H9 (cell line): ENCODE measurements around the gene RASSF3. TPM values are rescaled to one million over a fixed set of nuclear protein-coding genes. Genes with fewer than 3 reads are reported as not detected.
A peak's percentile ranks its signal among the peaks of the same experiment; 100 is the strongest.

Experiments used
- DNase-seq: peaks from one replicate; pipeline ENCODE4 v3.0.0-alpha.2; 2017
- H2AFZ ChIP-seq: one replicate; pipeline ENCODE4 v1.6.1; 2013; ENCODE audit warnings: mild to moderate bottlenecking, low read length, control low read depth, moderate library complexity
- H2AK5ac ChIP-seq: 2 replicates; pipeline ENCODE4 v1.6.1; 2013; ENCODE audit warnings: low read length, control low read depth, mixed read lengths; ENCODE audit not compliant: insufficient read length
- H2BK120ac ChIP-seq: one replicate; pipeline ENCODE4 v1.6.1; 2013; ENCODE audit warnings: low read depth, mild to moderate bottlenecking, low read length, control low read depth, inconsistent platforms; ENCODE audit not compliant: poor library complexity, severe bottlenecking
- H2BK12ac ChIP-seq: 2 replicates; pipeline ENCODE4 v1.6.1; 2013; ENCODE audit warnings: low read length, control low read depth, mixed read lengths, low read depth; ENCODE audit not compliant: insufficient read length
- H2BK15ac ChIP-seq: 2 replicates; pipeline ENCODE4 v1.6.1; 2013; ENCODE audit warnings: low read depth, low read length, control low read depth
- H2BK20ac ChIP-seq: one replicate; pipeline ENCODE4 v1.6.1; 2013; ENCODE audit warnings: low read depth, mild to moderate bottlenecking, low read length, control low read depth, inconsistent platforms; ENCODE audit not compliant: poor library complexity, severe bottlenecking
- H2BK5ac ChIP-seq: 2 replicates; pipeline ENCODE4 v1.6.1; 2013; ENCODE audit warnings: low read length, control low read depth, mixed read lengths; ENCODE audit not compliant: insufficient read length
- H3K14ac ChIP-seq: 2 replicates; pipeline ENCODE4 v1.6.1; 2013; ENCODE audit warnings: low read length, control low read depth; ENCODE audit not compliant: insufficient read depth
- H3K18ac ChIP-seq: 2 replicates; pipeline ENCODE4 v1.6.1; 2013; ENCODE audit warnings: low read depth, mild to moderate bottlenecking, mixed read lengths, low read length, control low read depth; ENCODE audit not compliant: insufficient read length
- H3K23ac ChIP-seq: 2 replicates; pipeline ENCODE4 v1.6.1; 2013; ENCODE audit warnings: low read length, control low read depth, mixed read lengths, low read depth; ENCODE audit not compliant: insufficient read length
- H3K23me2 ChIP-seq: 2 replicates; pipeline ENCODE4 v1.6.1; 2013; ENCODE audit warnings: low read depth, mild to moderate bottlenecking, mixed read lengths, low read length, control low read depth; ENCODE audit not compliant: insufficient read length, poor library complexity, severe bottlenecking
- H3K27ac ChIP-seq: 2 replicates; pipeline ENCODE4 v1.5.1; 2013; ENCODE audit warnings: low read length, control low read depth, mixed read lengths, low read depth; ENCODE audit not compliant: insufficient read length
- H3K27me3 ChIP-seq: 2 replicates; pipeline ENCODE4 v1.6.1; 2013; ENCODE audit warnings: low read length, control low read depth, inconsistent platforms; ENCODE audit not compliant: insufficient read depth
- H3K4ac ChIP-seq: 2 replicates; pipeline ENCODE4 v1.6.1; 2013; ENCODE audit warnings: low read depth, mild to moderate bottlenecking, control low read depth, inconsistent platforms, low read length, moderate library complexity
- H3K4me1 ChIP-seq: 2 replicates; pipeline ENCODE4 v1.6.1; 2013; ENCODE audit warnings: low read length, control low read depth, inconsistent platforms; ENCODE audit not compliant: insufficient read depth
- H3K4me2 ChIP-seq: 2 replicates; pipeline ENCODE4 v1.6.1; 2013; ENCODE audit warnings: low read length, control low read depth, mixed read lengths; ENCODE audit not compliant: insufficient read length, insufficient read depth
- H3K56ac ChIP-seq: 2 replicates; pipeline ENCODE4 v1.6.1; 2013; ENCODE audit warnings: low read depth, mild to moderate bottlenecking, mixed read lengths, low read length, control low read depth; ENCODE audit not compliant: insufficient read length
- H3K79me1 ChIP-seq: 2 replicates; pipeline ENCODE4 v1.6.1; 2013; ENCODE audit warnings: low read depth, mild to moderate bottlenecking, moderate library complexity, low read length, control low read depth, inconsistent platforms; ENCODE audit not compliant: insufficient read depth, poor library complexity, severe bottlenecking
- H3K79me2 ChIP-seq: 2 replicates; pipeline ENCODE4 v1.6.1; 2013; ENCODE audit warnings: low read length, control low read depth, inconsistent platforms; ENCODE audit not compliant: insufficient read depth
- H3K9ac ChIP-seq: 2 replicates; pipeline ENCODE4 v1.6.1; 2013; ENCODE audit warnings: low read length, control low read depth, mixed read lengths; ENCODE audit not compliant: insufficient read length; ENCODE audit errors: extremely low read depth
- H3K9me3 ChIP-seq: one replicate; pipeline ENCODE4 v1.6.1; 2013; ENCODE audit warnings: low read depth, low read length, inconsistent platforms; ENCODE audit not compliant: control insufficient read depth
- H3T11ph ChIP-seq: one replicate; pipeline ENCODE4 v1.6.1; 2013; ENCODE audit warnings: mild to moderate bottlenecking, low read length, control low read depth, inconsistent platforms
- H4K20me1 ChIP-seq: one replicate; pipeline ENCODE4 v1.6.1; 2013; ENCODE audit not compliant: control insufficient read depth, insufficient read length, insufficient read depth
- H4K5ac ChIP-seq: 2 replicates; pipeline ENCODE4 v1.6.1; 2013; ENCODE audit warnings: low read depth, mild to moderate bottlenecking, mixed read lengths, low read length, control low read depth; ENCODE audit not compliant: insufficient read length
- H4K8ac ChIP-seq: replicated peaks from 2 replicates; pipeline ENCODE4 v1.6.1; 2013; ENCODE audit warnings: low read length, control low read depth, mixed read lengths, low read depth; ENCODE audit not compliant: insufficient read length
- H4K91ac ChIP-seq: 2 replicates; pipeline ENCODE4 v1.6.1; 2013; ENCODE audit warnings: low read depth, mild to moderate bottlenecking, moderate library complexity, mixed read lengths, low read length, control low read depth; ENCODE audit not compliant: insufficient read length
- H3K27ac Mint-ChIP-seq, 3 experiments: 2 replicates in 2 of 3; 3 replicates in 1 of 3; pipeline ENCODE4 v1.8.0; 2020 to 2021; ENCODE audit warnings: mixed read lengths in 3 of 3, mild to moderate bottlenecking in 1 of 3, moderate library complexity in 1 of 3
- H3K27me3 Mint-ChIP-seq: 2 replicates; pipeline ENCODE4 v1.8.0; 2021; ENCODE audit warnings: low read depth, mild to moderate bottlenecking, moderate library complexity, mixed read lengths
- H3K36me3 Mint-ChIP-seq, 3 experiments: 2 replicates in 2 of 3; 3 replicates in 1 of 3; pipeline ENCODE4 v1.8.0; 2020 to 2021; ENCODE audit warnings: low read depth in 3 of 3, mixed read lengths in 3 of 3; ENCODE audit not compliant: insufficient read depth in 1 of 3
- H3K4me1 Mint-ChIP-seq, 2 experiments: 2 replicates each; pipeline ENCODE4 v1.8.0; 2020; ENCODE audit warnings: mixed read lengths in 2 of 2
- H3K4me3 Mint-ChIP-seq, 2 experiments: 2 replicates in 1 of 2; 3 replicates in 1 of 2; pipeline ENCODE4 v1.8.0; 2020 to 2021; ENCODE audit warnings: mild to moderate bottlenecking in 2 of 2, mixed read lengths in 2 of 2, moderate library complexity in 1 of 2
- H3K9me3 Mint-ChIP-seq, 2 experiments: 2 replicates in 1 of 2; 3 replicates in 1 of 2; pipeline ENCODE4 v1.8.0; 2020; ENCODE audit warnings: mild to moderate bottlenecking in 2 of 2, mixed read lengths in 2 of 2, moderate library complexity in 1 of 2
- WGBS: extraction: QIAGEN DNeasy Blood & Tissue Kit; methylation state at CpG from one replicate; pipeline ENCODE4 v1.1.7; 2013; ENCODE audit warnings: missing lambda C conversion rate, low lambda C conversion rate, mixed read lengths; ENCODE audit not compliant: insufficient read length; ENCODE audit errors: extremely low coverage; 5-methylcytosine and 5-hydroxymethylcytosine counted together
- total RNA-seq: library from RNA; stranded (reverse); gene quantifications from 2 replicates; pipeline ENCODE4 v1.2.1, GENCODE V29; 2021
- TF ChIP-seq, protein P1 (sequence below): fragments of 200-600 bp; sonication (generic); conservative IDR thresholded peaks from 3 replicates; pipeline ENCODE4 v1.8.0; 2021; ENCODE audit warnings: antibody characterized with exemption, mild to moderate bottlenecking

The RASSF3 gene
- total RNA-seq, 1 experiment from 2014 or later: 45.1 TPM

DNA sequence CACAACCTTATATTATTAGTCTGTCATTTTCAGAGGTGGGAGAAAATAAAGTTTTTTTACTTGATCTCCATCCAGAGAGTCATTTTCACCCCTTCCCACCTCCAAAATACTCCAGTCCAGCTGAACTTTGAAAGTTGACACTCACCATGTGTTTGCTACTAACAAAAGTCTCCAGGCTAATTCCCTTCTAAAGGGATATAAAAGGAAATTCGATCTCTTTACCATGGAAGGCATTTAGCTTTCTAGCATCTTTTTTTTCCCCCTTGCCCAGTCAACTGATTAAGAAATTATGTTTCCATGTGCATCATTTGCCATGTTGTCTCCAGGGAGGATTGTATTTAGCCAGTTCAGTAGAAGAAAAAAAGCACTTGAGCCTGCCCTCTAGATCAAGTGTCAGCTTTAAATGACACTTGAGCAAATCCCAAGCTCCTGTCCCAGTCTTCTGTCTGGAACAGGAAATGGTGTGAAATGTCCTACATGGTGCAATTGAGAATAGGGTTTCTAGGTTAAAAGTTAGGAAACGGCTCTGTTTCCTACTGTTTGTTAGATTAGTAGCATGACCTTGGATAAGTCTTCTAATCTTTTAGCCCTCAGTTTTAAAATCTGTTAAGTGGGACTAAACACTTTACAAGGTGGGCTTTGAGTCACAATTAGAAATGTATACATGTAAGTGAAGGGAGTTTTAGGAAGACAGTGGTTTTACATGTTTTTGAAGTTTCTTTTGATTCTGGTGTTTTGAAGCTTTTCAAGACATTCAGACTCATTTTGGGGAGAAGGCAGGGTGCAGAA is 81.7 kb downstream of the RASSF3 start:
- no peaks in the 10 kb centered on the region for H3K79me1 ChIP-seq
- Mint-ChIP-seq H3K36me3 (peaks cover 0 to 35% (median 31%) of the 10 kb centered on the region in 3 experiments; a peak in 6 of 7 replicates), H3K4me1 (peaks cover 46 to 68% of the 10 kb centered on the region in 2 experiments), H3K27me3 (no peaks in the 10 kb centered on the region), H3K27ac (peak overlapping the region; percentile 60 to 98 (median 81); a peak in 6 of 7 replicates), H3K9me3 (no peaks in the 10 kb centered on the region), H3K4me3 (peak overlapping the region; percentile 31 to 62)
- no peak overlapping the region for H4K91ac ChIP-seq
- H3K9me3 ChIP-seq: no peaks in the 10 kb centered on the region
- H3K79me2 ChIP-seq: no peaks in the 10 kb centered on the region
- no peak overlapping the region for H3K4ac ChIP-seq
- H3T11ph ChIP-seq: no peak overlapping the region
- no peak overlapping the region for H2BK15ac ChIP-seq
- DNase-seq: no peak
- no peak overlapping the region for H2BK120ac ChIP-seq
- H3K27me3 ChIP-seq: no peaks in the 10 kb centered on the region
- H3K14ac ChIP-seq: no peak overlapping the region
- H3K9ac ChIP-seq: no peak overlapping the region
- H2BK20ac ChIP-seq: no peak overlapping the region
- no peak overlapping the region for H4K5ac ChIP-seq
- H3K4me2 ChIP-seq: peak overlapping the region; percentile 64
- no peak overlapping the region for H2AFZ ChIP-seq
- WGBS: no CpG with 5 or more reads among the region's 2 CpGs
- no peak overlapping the region for H3K27ac ChIP-seq
- no peak overlapping the region for H3K23ac ChIP-seq
- no peak overlapping the region for H3K56ac ChIP-seq
- H4K20me1 ChIP-seq: no peaks in the 10 kb centered on the region
- no peak overlapping the region for H2AK5ac ChIP-seq
- H3K23me2 ChIP-seq: no peaks in the 10 kb centered on the region
- H4K8ac ChIP-seq: no peak overlapping the region
- no peak overlapping the region for H2BK12ac ChIP-seq
- H3K4me1 ChIP-seq: no peaks in the 10 kb centered on the region; the same call in 1 of the 2 replicates
- no peak overlapping the region for H2BK5ac ChIP-seq
- no peak overlapping the region for H3K18ac ChIP-seq
- TF ChIP-seq, protein P1, sequence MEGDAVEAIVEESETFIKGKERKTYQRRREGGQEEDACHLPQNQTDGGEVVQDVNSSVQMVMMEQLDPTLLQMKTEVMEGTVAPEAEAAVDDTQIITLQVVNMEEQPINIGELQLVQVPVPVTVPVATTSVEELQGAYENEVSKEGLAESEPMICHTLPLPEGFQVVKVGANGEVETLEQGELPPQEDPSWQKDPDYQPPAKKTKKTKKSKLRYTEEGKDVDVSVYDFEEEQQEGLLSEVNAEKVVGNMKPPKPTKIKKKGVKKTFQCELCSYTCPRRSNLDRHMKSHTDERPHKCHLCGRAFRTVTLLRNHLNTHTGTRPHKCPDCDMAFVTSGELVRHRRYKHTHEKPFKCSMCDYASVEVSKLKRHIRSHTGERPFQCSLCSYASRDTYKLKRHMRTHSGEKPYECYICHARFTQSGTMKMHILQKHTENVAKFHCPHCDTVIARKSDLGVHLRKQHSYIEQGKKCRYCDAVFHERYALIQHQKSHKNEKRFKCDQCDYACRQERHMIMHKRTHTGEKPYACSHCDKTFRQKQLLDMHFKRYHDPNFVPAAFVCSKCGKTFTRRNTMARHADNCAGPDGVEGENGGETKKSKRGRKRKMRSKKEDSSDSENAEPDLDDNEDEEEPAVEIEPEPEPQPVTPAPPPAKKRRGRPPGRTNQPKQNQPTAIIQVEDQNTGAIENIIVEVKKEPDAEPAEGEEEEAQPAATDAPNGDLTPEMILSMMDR: no peak
